ENCODE results near the gene DCHS1.
"Not testable (repeated sequence)": the region's sequence is repeated elsewhere in the genome, so short reads cannot be mapped to it uniquely, and the experiment has no call there.

DCHS1 gene

GRCh38 chr11:6655790-6656583 is at the start of gene DCHS1:
Gene DCHS1 (minus strand): TSS chr11:6655809. CDS start chr11:6641613, 14,196 bp downstream.
- no peak for DNase-seq

- no peak for DNase-seq
These were observed 47.8 kb upstream of the DCHS1 start for GRCh38 chr11:6703247-6704063.

- DNase-seq = not testable (repeated sequence)
These were observed 46.3 kb upstream of the DCHS1 start for GRCh38 chr11:6701955-6702354.

GRCh38 chr11:6695377-6695776 is 39.8 kb upstream of the DCHS1 start:
- DNase-seq = no peak

GRCh38 chr11:6694229-6694535 is 38.6 kb upstream of the DCHS1 start:
- DNase-seq = no peak

GRCh38 chr11:6693342-6694228 is 38.0 kb upstream of the DCHS1 start:
- DNase-seq = peak; percentile 73

GRCh38 chr11:6692128-6692527 is 36.5 kb upstream of the DCHS1 start:
- DNase-seq = no peak

GRCh38 chr11:6690431-6691132 is 35.0 kb upstream of the DCHS1 start:
- DNase-seq = not testable (repeated sequence)

- DNase-seq = no peak
These were observed 32.3 kb upstream of the DCHS1 start for GRCh38 chr11:6687876-6688275.

- no peak for DNase-seq
These were observed 30.4 kb upstream of the DCHS1 start for GRCh38 chr11:6686006-6686405.

GRCh38 chr11:6684068-6684467 is 28.5 kb upstream of the DCHS1 start:
- DNase-seq = not testable (repeated sequence)

GRCh38 chr11:6682936-6683861 is 27.6 kb upstream of the DCHS1 start, which contains the start of gene MRPL17:
Gene MRPL17 (minus strand): TSS chr11:6683340. CDS start chr11:6683296, 44 bp downstream.
- DNase-seq = peak; percentile 99

GRCh38 chr11:6682591-6682935 is 27.0 kb upstream of the DCHS1 start:
- DNase-seq = no peak

GRCh38 chr11:6681949-6682348 is 26.3 kb upstream of the DCHS1 start:
- DNase-seq = no peak

- no peak for DNase-seq
These were observed 25.9 kb upstream of the DCHS1 start for GRCh38 chr11:6681505-6681904.

- no peak for DNase-seq
These were observed 21.4 kb upstream of the DCHS1 start for GRCh38 chr11:6677018-6677417.

- no peak for DNase-seq
These were observed 19.3 kb upstream of the DCHS1 start for GRCh38 chr11:6674862-6675261.

- no peak for DNase-seq
These were observed 18.6 kb upstream of the DCHS1 start for GRCh38 chr11:6674219-6674597.

GRCh38 chr11:6673523-6674218 is 18.1 kb upstream of the DCHS1 start:
- no peak for DNase-seq

- DNase-seq = no peak
These were observed 16.4 kb upstream of the DCHS1 start for GRCh38 chr11:6671991-6672390.

Data from stimulated activated CD4-positive, alpha-beta T cell treated with anti-CD3 and anti-CD28 coated beads, Interleukin-1b, Interleukin-23, amount 100 ng/mL, for 48 hours (primary cell).